CD14-positive monocyte (primary cell): ENCODE results near the gene SCIN. TPM values are rescaled to one million over a fixed set of nuclear protein-coding genes. Genes with fewer than 3 reads are reported as not detected.
A peak's percentile ranks its signal among the peaks of the same experiment; 100 is the strongest.

ENCODE experiments used
- DNase-seq, 3 donors: peaks; one replicate each; pipeline ENCODE4 v3.0.0-alpha.2; 2011 to 2022
- H2AFZ ChIP-seq: 2 replicates; pipeline ENCODE4 v1.6.0; 2012; ENCODE audit warnings: mild to moderate bottlenecking, low read depth, low read length, inconsistent platforms; ENCODE audit not compliant: insufficient read depth, poor library complexity, severe bottlenecking
- H3K27ac ChIP-seq, 2 donors: 1 replicate in 1 of 2; 2 replicates in 1 of 2; pipeline ENCODE4 v1.5.1; 2012 to 2013; ENCODE audit warnings: low read length in 2 of 2, control low read depth in 1 of 2, inconsistent platforms in 1 of 2, low read depth in 1 of 2, mild to moderate bottlenecking in 1 of 2
- H3K27me3 ChIP-seq, 2 donors: one replicate each; pipeline versions ENCODE4 v1.6.0 to v1.6.1; 2011 to 2013; ENCODE audit warnings: low read length in 2 of 2; ENCODE audit not compliant: control insufficient read depth in 2 of 2, insufficient read depth in 2 of 2
- H3K36me3 ChIP-seq, 2 donors: replicated peaks in 1 of 2; 1 replicate in 1 of 2; 2 replicates in 1 of 2; pipeline versions ENCODE4 v1.5.1 to v1.6.1; 2012 to 2013; ENCODE audit warnings: low read length in 2 of 2, control low read depth in 1 of 2, inconsistent platforms in 1 of 2, mild to moderate bottlenecking in 1 of 2; ENCODE audit not compliant: insufficient read depth in 2 of 2, control insufficient read depth in 1 of 2
- H3K4me1 ChIP-seq, 2 donors: 1 replicate in 1 of 2; 2 replicates in 1 of 2; pipeline versions ENCODE4 v1.5.1 to v1.6.1; 2012 to 2013; ENCODE audit warnings: low read length in 2 of 2, control low read depth in 1 of 2, inconsistent platforms in 1 of 2, mild to moderate bottlenecking in 1 of 2, moderate library complexity in 1 of 2; ENCODE audit not compliant: insufficient read depth in 2 of 2, control insufficient read depth in 1 of 2
- H3K4me2 ChIP-seq: replicated peaks from 2 replicates; pipeline ENCODE3; 2012; ENCODE audit warnings: low read length, moderate library complexity, mild to moderate bottlenecking; ENCODE audit not compliant: poor library complexity, severe bottlenecking; ENCODE audit errors: extremely low read depth
- H3K4me3 ChIP-seq, 3 experiments: fragments of 200-600 bp in 1 of 3; sonication (generic) in 1 of 3; replicated peaks in 1 of 3; 1 replicate in 2 of 3; 2 replicates in 1 of 3; pipeline ENCODE4 v1.5.1; 2011 to 2013; ENCODE audit warnings: low read length in 3 of 3, mild to moderate bottlenecking in 3 of 3, control low read depth in 2 of 3, low read depth in 2 of 3, inconsistent platforms in 1 of 3, moderate library complexity in 1 of 3
- H3K79me2 ChIP-seq: 2 replicates; pipeline ENCODE4 v1.6.0; 2012; ENCODE audit warnings: mild to moderate bottlenecking, control low read depth, inconsistent platforms, low read length, moderate library complexity; ENCODE audit not compliant: insufficient read depth
- H3K9ac ChIP-seq: 2 replicates; pipeline ENCODE4 v1.6.0; 2017; ENCODE audit warnings: low read length, mild to moderate bottlenecking; ENCODE audit not compliant: insufficient read depth, poor library complexity, severe bottlenecking
- H3K9me3 ChIP-seq, 2 donors: replicated peaks in 1 of 2; 1 replicate in 1 of 2; 2 replicates in 1 of 2; pipeline versions ENCODE4 v1.5.1 to v1.6.1; 2012 to 2013; ENCODE audit warnings: low read length in 2 of 2, control low read depth in 1 of 2; ENCODE audit not compliant: control insufficient read depth in 1 of 2, insufficient read depth in 1 of 2
- H4K20me1 ChIP-seq: 2 replicates; pipeline ENCODE4 v1.6.0; 2012; ENCODE audit warnings: mild to moderate bottlenecking, low read length, control low read depth, moderate library complexity; ENCODE audit not compliant: insufficient read depth
- H3K27ac Mint-ChIP-seq, 7 donors: one replicate each; pipeline ENCODE4 v1.8.0; 2020; ENCODE audit warnings: mild to moderate bottlenecking in 7 of 7, mixed read lengths in 7 of 7, moderate library complexity in 6 of 7, inconsistent platforms in 2 of 7
- H3K27me3 Mint-ChIP-seq, 3 donors: one replicate each; pipeline ENCODE4 v1.8.0; 2021 to 2022; ENCODE audit warnings: low read depth in 3 of 3, mild to moderate bottlenecking in 3 of 3, mixed read lengths in 3 of 3, moderate library complexity in 3 of 3, inconsistent platforms in 1 of 3
- H3K36me3 Mint-ChIP-seq, 2 donors: one replicate each; pipeline ENCODE4 v1.8.0; 2020; ENCODE audit warnings: mixed read lengths in 2 of 2, inconsistent platforms in 1 of 2, mild to moderate bottlenecking in 1 of 2
- H3K4me1 Mint-ChIP-seq: one replicate; pipeline ENCODE4 v1.8.0; 2020; ENCODE audit warnings: mild to moderate bottlenecking, mixed read lengths
- H3K4me3 Mint-ChIP-seq, 2 donors: one replicate each; pipeline ENCODE4 v1.8.0; 2020; ENCODE audit warnings: mild to moderate bottlenecking in 2 of 2, mixed read lengths in 2 of 2, moderate library complexity in 1 of 2
- H3K9me3 Mint-ChIP-seq, 7 donors: one replicate each; pipeline ENCODE4 v1.8.0; 2020 to 2022; ENCODE audit warnings: mixed read lengths in 7 of 7, mild to moderate bottlenecking in 6 of 7, moderate library complexity in 6 of 7, inconsistent platforms in 2 of 7
- CTCF ChIP-seq: fragments of 200-600 bp; IDR thresholded peaks from one replicate; pipeline ENCODE4 v1.8.0; 2022; ENCODE audit warnings: antibody characterized with exemption, mild to moderate bottlenecking
- WGBS: methylation state at CpG from one replicate; pipeline ENCODE4 v1.1.5; 2013; ENCODE audit warnings: missing lambda C conversion rate; ENCODE audit not compliant: insufficient coverage; 5-methylcytosine and 5-hydroxymethylcytosine counted together
- intact Hi-C, 2 donors: fragments of 100-400 bp; cut with micrococcal nuclease; formaldehyde crosslinking; loops; one replicate each; pipeline versions ENCODE4 v1.15.0 to v1.15.1; 2023
- polyA plus RNA-seq, 3 donors: library from polyadenylated mRNA; depleted of rRNA in 1 of 3; unstranded in 2 of 3; stranded (reverse) in 1 of 3; fragments of 300-500 nt in 2 of 3; fragments of >200 nt in 1 of 3; fragmentation: Illumina TruSeq in 2 of 3; gene quantifications; 1 replicate in 2 of 3; 2 replicates in 1 of 3; pipeline ENCODE4 v1.2.3, GENCODE V29; 2012 to 2021

Gene SCIN
- polyA plus RNA-seq, 3 donors, result 0.08 TPM; not detected in 2

- 88% methylated on average over 1 of the region's 2 CpGs for WGBS
- intact Hi-C loops, result no loop called here
- H3K27me3 Mint-ChIP-seq, result no peaks in the 10 kb centered on the region
Measured at GRCh38 chr7:12674053-12674452, 103.5 kb downstream of the SCIN start.

GRCh38 chr7:12674861-12675260 lies 104.3 kb downstream of the SCIN start:
- no peaks in the 10 kb centered on the region for H3K27me3 ChIP-seq
- peak; percentile 66 for TF ChIP-seq CTCF
- H4K20me1 ChIP-seq, result no peaks in the 10 kb centered on the region
- no peak overlapping the region for H3K9ac ChIP-seq
- H3K4me2 ChIP-seq, result no peak overlapping the region
- peak overlapping the region; percentile 31 for H2AFZ ChIP-seq
- Mint-ChIP-seq H3K27me3 (no peaks in the 10 kb centered on the region), H3K4me3 (no peak overlapping the region), H3K9me3 (peaks cover 0 to 8% (median 2%) of the 10 kb centered on the region in 7 donors), H3K4me1 (peaks cover 43% of the 10 kb centered on the region), H3K27ac (peak overlapping the region in 5 of 7 donors; percentile 28 to 65 (median 60)), H3K36me3 (no peaks in the 10 kb centered on the region)
- no peaks in the 10 kb centered on the region for H3K9me3 ChIP-seq
- intact Hi-C loops, result no loop called here
- H3K4me1 ChIP-seq, result peaks cover 31 to 55% of the 10 kb centered on the region in 2 donors
- WGBS, result no CpG with 5 or more reads among the region's 4 CpGs
- peak overlapping the region in 1 of 2 donors; percentile 59 for H3K27ac ChIP-seq
- no peak overlapping the region for H3K4me3 ChIP-seq
- no peaks in the 10 kb centered on the region for H3K79me2 ChIP-seq
- DNase-seq, result peak; percentile 64 to 70 (median 67)
- no peaks in the 10 kb centered on the region for H3K36me3 ChIP-seq

More at GRCh38 chr7:12674053-12674452, 103.5 kb downstream of the SCIN start:
- Mint-ChIP-seq H3K9me3 (peaks cover 0 to 8% (median 2%) of the 10 kb centered on the region in 7 donors), H3K27ac (peak overlapping the region in 5 of 7 donors; percentile 41 to 80 (median 64)), H3K4me3 (no peak overlapping the region), H3K4me1 (peaks cover 48% of the 10 kb centered on the region), H3K36me3 (no peaks in the 10 kb centered on the region)
- no peaks in the 10 kb centered on the region for H3K9me3 ChIP-seq
- TF ChIP-seq CTCF, result no peak
- H3K27me3 ChIP-seq, result no peaks in the 10 kb centered on the region
- peak overlapping the region; percentile 29 for H2AFZ ChIP-seq
- H3K4me1 ChIP-seq, result peaks cover 38 to 61% of the 10 kb centered on the region in 2 donors
- H3K4me2 ChIP-seq, result peak overlapping the region; percentile 15
- H3K36me3 ChIP-seq, result no peaks in the 10 kb centered on the region
- H4K20me1 ChIP-seq, result no peaks in the 10 kb centered on the region
- H3K9ac ChIP-seq, result no peak overlapping the region
- DNase-seq, result no peak
- H3K27ac ChIP-seq, result peak overlapping the region in 1 of 2 donors; percentile 67
- H3K4me3 ChIP-seq, result no peak overlapping the region
- H3K79me2 ChIP-seq, result no peaks in the 10 kb centered on the region
